GM12878 (cell line): ENCODE data around the gene SNRNP200. TPM values are rescaled to one million over a fixed set of nuclear protein-coding genes. Genes with fewer than 3 reads are reported as not detected.

ENCODE experiments used
- ASH2L ChIP-seq: fragments of 300-600, 200-600 bp; sonication (generic); IDR thresholded peaks from 2 replicates; pipeline ENCODE4 v1.6.1; 2017; ENCODE audit warnings: low read depth, mild to moderate bottlenecking, borderline replicate concordance
- BACH1 ChIP-seq: fragments of 450-650 bp; IDR thresholded peaks from 2 replicates; pipeline ENCODE4 v1.6.1; 2017; ENCODE audit warnings: mild to moderate bottlenecking, borderline replicate concordance
- CBFB ChIP-seq: IDR thresholded peaks from 2 replicates; pipeline ENCODE4 v1.6.1; 2016; ENCODE audit warnings: antibody characterized with exemption, low read depth
- EGR1 ChIP-seq, 2 experiments: IDR thresholded peaks; 1 replicate in 1 of 2; 2 replicates in 1 of 2; pipeline ENCODE4 v1.6.1; 2011 to 2012; ENCODE audit warnings: low read depth in 2 of 2, low read length in 2 of 2, borderline replicate concordance in 1 of 2, mild to moderate bottlenecking in 1 of 2, moderate library complexity in 1 of 2
- EP300 ChIP-seq, 2 experiments: fragments of 150-350 bp in 1 of 2; IDR thresholded peaks; 2 replicates each; pipeline ENCODE4 v1.6.1; 2011 to 2012; ENCODE audit warnings: low read depth in 2 of 2, low read length in 2 of 2, borderline replicate concordance in 1 of 2, improper control_type of control experiment in 1 of 2, inconsistent platforms in 1 of 2; ENCODE audit not compliant: control insufficient read depth in 1 of 2
- FOXK2 ChIP-seq: fragments of 450-650 bp; IDR thresholded peaks from 2 replicates; pipeline ENCODE4 v1.6.1; 2017; ENCODE audit warnings: mild to moderate bottlenecking, moderate library complexity
- HCFC1 ChIP-seq: fragments of 150-350 bp; IDR thresholded peaks from 2 replicates; pipeline ENCODE4 v1.6.1; 2014; ENCODE audit warnings: low read length
- IRF3 ChIP-seq: fragments of 450-650 bp; IDR thresholded peaks from 2 replicates; pipeline ENCODE4 v1.6.1; 2014; ENCODE audit warnings: mild to moderate bottlenecking
- MAX ChIP-seq: IDR thresholded peaks from 2 replicates; pipeline ENCODE4 v1.6.1; 2012; ENCODE audit warnings: low read depth, low read length, improper control_type of control experiment
- MXI1 ChIP-seq: fragments of 150-350 bp; IDR thresholded peaks from 2 replicates; pipeline ENCODE4 v1.6.1; 2011; ENCODE audit warnings: low read depth, mild to moderate bottlenecking, inconsistent platforms, low read length, improper control_type of control experiment
- PML ChIP-seq: IDR thresholded peaks from 2 replicates; pipeline ENCODE4 v1.6.1; 2012; ENCODE audit warnings: low read length, inconsistent platforms
- RAD51 ChIP-seq: fragments of 450-650 bp; IDR thresholded peaks from 2 replicates; pipeline ENCODE4 v1.6.1; 2016; ENCODE audit warnings: moderate library complexity, mild to moderate bottlenecking, inconsistent platforms
- RCOR1 ChIP-seq: conservative IDR thresholded peaks from 2 replicates; pipeline ENCODE4 v1.6.1; 2012; ENCODE audit warnings: low read depth, low read length, improper control_type of control experiment
- SMARCA5 ChIP-seq: fragments of 450-650 bp; IDR thresholded peaks from 2 replicates; pipeline ENCODE4 v1.6.1; 2017; ENCODE audit warnings: mild to moderate bottlenecking
- SREBF1 ChIP-seq: IDR thresholded peaks from 2 replicates; pipeline ENCODE4 v1.6.1; 2012; ENCODE audit warnings: mild to moderate bottlenecking, low read length
- TCF3 ChIP-seq: IDR thresholded peaks from 2 replicates; pipeline ENCODE4 v1.6.1; 2012; ENCODE audit warnings: low read depth, mild to moderate bottlenecking, low read length, borderline replicate concordance; ENCODE audit not compliant: insufficient read depth
- USF1 ChIP-seq: IDR thresholded peaks from 2 replicates; pipeline ENCODE4 v1.6.1; 2011; ENCODE audit warnings: borderline replicate concordance, low read depth, mild to moderate bottlenecking, moderate library complexity, mixed read lengths, low read length; ENCODE audit not compliant: insufficient read depth; ENCODE audit errors: extremely low read length
- USF2 ChIP-seq: IDR thresholded peaks from 2 replicates; pipeline ENCODE4 v1.6.1; 2011; ENCODE audit warnings: low read depth, low read length, improper control_type of control experiment, borderline replicate concordance
- YY1 ChIP-seq: IDR thresholded peaks from 2 replicates; pipeline ENCODE4 v1.6.1; 2011; ENCODE audit warnings: low read depth, mild to moderate bottlenecking, low read length
- ZBTB40 ChIP-seq: fragments of 450-650 bp; IDR thresholded peaks from 2 replicates; pipeline ENCODE4 v1.6.1; 2016; ENCODE audit warnings: mild to moderate bottlenecking, moderate library complexity, borderline replicate concordance
- polyA plus RNA-seq, 11 experiments: library from polyadenylated mRNA; depleted of rRNA in 4 of 11; unstranded in 6 of 11; stranded (reverse) in 5 of 11; fragments of >200 nt; fragmentation: Nextera tagmentation in 4 of 11; fragmentation: Illumina TruSeq in 1 of 11; extraction: Ambion mirVana in 4 of 11; extraction: Trizol in 1 of 11; gene quantifications; 1 replicate in 1 of 11; 2 replicates in 10 of 11; pipeline versions ENCODE4 v1.2.1 to v1.2.3, GENCODE V29; 2011 to 2016; ENCODE audit warnings: inconsistent platforms in 2 of 11, missing spikeins in 2 of 11, low read depth in 1 of 11
- total RNA-seq, 4 experiments: library from RNA; depleted of rRNA in 3 of 4; stranded (reverse); fragments of >200 nt in 3 of 4; fragmentation: Illumina TruSeq in 1 of 4; extraction: Trizol in 1 of 4; gene quantifications; 2 replicates each; pipeline versions ENCODE4 v1.2.1 to v1.2.3, GENCODE V29; 2013 to 2021

Gene SNRNP200
- total and polyA plus RNA-seq, 10 of the 15 experiments (the other 5 are each of a cell fraction or from before 2014, with no cell fraction given) = 59.2 to 176 (median 106) TPM

DNA sequence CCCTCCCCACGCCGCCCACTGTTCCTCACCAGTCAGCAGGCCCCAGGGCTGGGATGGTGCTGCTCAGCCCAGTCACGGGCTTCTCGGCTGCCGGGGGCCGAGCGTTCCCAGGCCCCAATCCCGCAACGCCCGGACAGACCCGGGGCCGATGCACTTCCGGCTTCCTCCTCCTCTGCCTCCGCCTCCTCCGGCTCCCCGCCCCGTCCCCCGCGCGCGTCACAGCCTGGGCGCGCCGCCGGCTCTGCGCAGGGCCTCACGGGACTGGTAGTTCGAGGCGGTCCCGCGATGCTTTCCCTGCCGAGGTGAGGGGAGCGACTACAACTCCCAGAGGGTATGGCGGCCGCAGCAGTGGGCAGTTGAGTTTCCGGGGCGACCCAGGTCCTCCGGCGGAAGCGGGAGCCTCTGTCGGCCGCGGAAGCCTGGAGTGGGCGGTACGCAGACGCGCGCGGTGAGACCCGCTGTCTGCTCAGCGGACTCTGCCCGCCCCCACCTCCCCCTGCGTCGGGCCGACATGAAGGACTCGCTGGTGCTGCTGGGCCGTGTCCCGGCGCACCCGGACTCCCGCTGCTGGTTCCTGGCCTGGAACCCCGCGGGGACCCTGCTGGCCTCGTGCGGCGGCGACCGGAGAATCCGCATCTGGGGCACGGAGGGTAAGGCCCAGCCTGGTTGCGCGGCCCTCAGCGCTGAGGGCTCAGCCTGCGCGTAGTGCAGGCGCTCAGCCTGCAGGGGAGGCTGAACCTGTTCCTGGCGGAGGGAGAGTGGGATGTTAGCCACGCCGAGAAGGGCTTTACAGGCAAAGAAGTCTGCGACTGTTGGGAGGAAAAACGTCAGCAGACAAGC lies 39.3 kb downstream of the SNRNP200 start, which contains the start of the genes CIAO1 and TMEM127 (continued):
- TF ChIP-seq ZBTB40 (peak; percentile 94), SMARCA5 (peak; percentile 73), USF2 (no peak), MXI1 (peak; percentile 64; the same call in 1 of the 2 replicates), CBFB (0 out of 2 replicates have a peak, but pooled peaks have one; percentile 37), YY1 (peak; percentile 85), HCFC1 (peak; percentile 99), IRF3 (0 out of 2 replicates have a peak, but pooled peaks have one; percentile 3), FOXK2 (peak; percentile 33; the same call in 1 of the 2 replicates), ASH2L (no peak), USF1 (no peak), BACH1 (peak; percentile 36), TCF3 (0 out of 2 replicates have a peak, but pooled peaks have one; percentile 7), RCOR1 (peak; percentile 95), SREBF1 (peak; percentile 88), RAD51 (no peak), MAX (0 out of 2 replicates have a peak, but pooled peaks have one; percentile 61), EGR1 (IDR thresholded peaks at IDR 0.05; ENCODE audit: borderline replicate concordance in 1 of 2, low read depth in 2 of 2, low read length in 2 of 2) (peak in 1 of 2 experiments; percentile 72; a peak in 2 of 3 replicates), PML (peak; percentile 73; the same call in 1 of the 2 replicates), EP300 (IDR thresholded peaks at IDR 0.05; ENCODE audit: borderline replicate concordance in 1 of 2, control insufficient read depth in 1 of 2, low read depth in 2 of 2, low read length in 2 of 2) (peak; percentile 9 to 12; a peak in 1 of 4 replicates)
